Brain microvascular endothelial cell (primary cell): ENCODE measurements around the gene S100A13.

Source experiments
- DNase-seq: peaks from one replicate; pipeline ENCODE4 v3.0.0-alpha.2; 2020
- H3K27ac ChIP-seq: fragments of 250-450 bp; sonication (Bioruptor Pico); 2 replicates; pipeline ENCODE4 v1.5.1; 2020; ENCODE audit warnings: mild to moderate bottlenecking, moderate library complexity
- H3K27me3 ChIP-seq: fragments of 250-450 bp; sonication (Bioruptor Pico); replicated peaks from 2 replicates; pipeline ENCODE4 v1.5.1; 2020; ENCODE audit warnings: mild to moderate bottlenecking
- H3K36me3 ChIP-seq: fragments of 250-450 bp; sonication (Bioruptor Pico); replicated peaks from 2 replicates; pipeline ENCODE4 v1.5.1; 2020; ENCODE audit warnings: mild to moderate bottlenecking
- H3K4me3 ChIP-seq: 2 replicates; pipeline ENCODE4 v1.5.1; 2011; ENCODE audit warnings: low read depth, mild to moderate bottlenecking, control low read depth, low read length, moderate library complexity
- CTCF ChIP-seq: IDR thresholded peaks from 2 replicates; pipeline ENCODE4 v1.5.1; 2011; ENCODE audit warnings: low read depth, mild to moderate bottlenecking, moderate library complexity, low read length, control low read depth, inconsistent platforms; ENCODE audit errors: missing control alignments
- in situ Hi-C: cut with HindIII; loops from 2 replicates; pipeline ENCODE4 v1.10.0; 2017; ENCODE audit warnings: low sequenced_read_pairs, low pct_ligation_motif_present

Gene S100A13

GRCh38 chr1:153639280-153639679 is 12.0 kb upstream of the S100A13 start:
- no peak for DNase-seq
- no peak overlapping the region for H3K4me3 ChIP-seq

GRCh38 chr1:153638261-153638660 is 11.0 kb upstream of the S100A13 start:
- H3K36me3 ChIP-seq, result peaks cover 68% of the 10 kb centered on the region
- DNase-seq, result no peak

More at GRCh38 chr1:153639280-153639679, 12.0 kb upstream of the S100A13 start:
- no peak for TF ChIP-seq CTCF
- H3K27ac ChIP-seq, result no peak overlapping the region
- no peaks in the 10 kb centered on the region for H3K27me3 ChIP-seq
- in situ Hi-C loops, result no loop called here
- H3K36me3 ChIP-seq, result peaks cover 78% of the 10 kb centered on the region

GRCh38 chr1:153636312-153636711 is 9.0 kb upstream of the S100A13 start:
- Histone ChIP-seq H3K27ac (no peak overlapping the region), H3K4me3 (no peak overlapping the region), H3K27me3 (no peaks in the 10 kb centered on the region), H3K36me3 (peaks cover 48% of the 10 kb centered on the region)
- in situ Hi-C loops, result no loop called here
- no peak for TF ChIP-seq CTCF
- DNase-seq, result no peak

More at GRCh38 chr1:153638261-153638660, 11.0 kb upstream of the S100A13 start:
- in situ Hi-C loops, result no loop called here
- Histone ChIP-seq H3K4me3 (no peak overlapping the region), H3K27ac (no peak overlapping the region), H3K27me3 (no peaks in the 10 kb centered on the region)
- no peak for TF ChIP-seq CTCF

- no peak overlapping the region for H3K27ac ChIP-seq
- no peaks in the 10 kb centered on the region for H3K27me3 ChIP-seq
- in situ Hi-C loops, result no loop called here
- H3K4me3 ChIP-seq, result no peak overlapping the region
- DNase-seq, result no peak
- peaks cover 44% of the 10 kb centered on the region for H3K36me3 ChIP-seq
- no peak for TF ChIP-seq CTCF
Measured at GRCh38 chr1:153635872-153636271, 8.6 kb upstream of the S100A13 start.

- no peaks in the 10 kb centered on the region for H3K27me3 ChIP-seq
- TF ChIP-seq CTCF, result no peak
- DNase-seq, result peak; percentile 97
- peak within 1 kb of the TSS; percentile 99 for H3K4me3 ChIP-seq
- H3K27ac ChIP-seq, result peak within 1 kb of the TSS; percentile 98
- H3K36me3 ChIP-seq, result peaks cover 26% of the 10 kb centered on the region
- in situ Hi-C loops, result no loop called here
Measured at GRCh38 chr1:153633754-153634665, 6.7 kb upstream of the S100A13 start, which contains the start of gene CHTOP. CHTOP (plus strand) TSS chr1:153634066; CDS start chr1:153636589, 2,523 bp downstream.
